Mesothelial cell of epicardium (in vitro differentiated cells): ENCODE results near the gene C22orf23. TPM values are rescaled to one million over a fixed set of nuclear protein-coding genes. Genes with fewer than 3 reads are reported as not detected.
"Not testable (repeated sequence)": the region's sequence is repeated elsewhere in the genome, so short reads cannot be mapped to it uniquely, and the experiment has no call there.

Experiments
- DNase-seq, 2 experiments: peaks; one replicate each; pipeline ENCODE4 v3.0.0; 2021; ENCODE audit warnings: low spot score in 2 of 2; ENCODE audit not compliant: unreplicated experiment in 2 of 2
- H3K27ac Mint-ChIP-seq: 2 replicates; pipeline ENCODE4 v1.8.0; 2021; ENCODE audit warnings: mixed read lengths
- H3K27me3 Mint-ChIP-seq: 2 replicates; pipeline ENCODE4 v1.8.0; 2021; ENCODE audit warnings: low read depth, mixed read lengths
- H3K36me3 Mint-ChIP-seq: 2 replicates; pipeline ENCODE4 v1.8.0; 2021; ENCODE audit warnings: mixed read lengths
- H3K4me1 Mint-ChIP-seq: 2 replicates; pipeline ENCODE4 v1.8.0; 2021; ENCODE audit warnings: mixed read lengths
- H3K4me3 Mint-ChIP-seq: 2 replicates; pipeline ENCODE4 v1.8.0; 2021; ENCODE audit warnings: mild to moderate bottlenecking, moderate library complexity, mixed read lengths
- H3K9me3 Mint-ChIP-seq: 2 replicates; pipeline ENCODE4 v1.8.0; 2021; ENCODE audit warnings: mixed read lengths
- total RNA-seq: library from RNA; stranded (reverse); gene quantifications from 3 replicates; pipeline ENCODE4 v1.2.1, GENCODE V29; 2021
- TF ChIP-seq, protein P1 (sequence below): fragments of 200-600 bp; sonication (generic); IDR thresholded peaks from one replicate; pipeline ENCODE4 v1.5.0; 2021; ENCODE audit warnings: antibody characterized with exemption; ENCODE audit not compliant: unreplicated experiment

Gene C22orf23
- total RNA-seq, 1 donor from 2014 or later = 0.40 TPM

DNA sequence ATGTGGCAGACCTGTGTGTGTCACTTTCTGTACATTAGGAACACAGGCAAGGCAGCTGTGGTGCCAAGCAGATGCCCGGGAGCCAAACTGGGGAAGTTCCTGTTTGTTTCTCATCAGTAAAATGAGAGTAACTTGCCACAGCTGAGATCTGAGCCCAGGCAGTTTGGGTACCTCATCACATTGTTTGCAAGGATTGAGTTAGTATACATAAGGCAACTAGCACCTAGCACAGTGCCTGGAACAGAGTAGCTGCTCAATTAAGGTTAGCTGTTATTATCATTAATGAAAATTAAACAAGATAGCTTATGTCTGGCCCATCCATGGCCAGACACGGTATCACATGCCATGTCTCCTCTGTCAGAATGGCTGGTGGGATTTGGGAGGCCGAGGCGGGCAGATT lies 23.1 kb upstream of the C22orf23 start:
- Mint-ChIP-seq H3K4me3 (no peak overlapping the region), H3K36me3 (peaks cover 3% of the 10 kb centered on the region), H3K9me3 (no peaks in the 10 kb centered on the region), H3K4me1 (peaks cover 7% of the 10 kb centered on the region), H3K27ac (no peak overlapping the region), H3K27me3 (peaks cover 13% of the 10 kb centered on the region)
- TF ChIP-seq, protein P1, sequence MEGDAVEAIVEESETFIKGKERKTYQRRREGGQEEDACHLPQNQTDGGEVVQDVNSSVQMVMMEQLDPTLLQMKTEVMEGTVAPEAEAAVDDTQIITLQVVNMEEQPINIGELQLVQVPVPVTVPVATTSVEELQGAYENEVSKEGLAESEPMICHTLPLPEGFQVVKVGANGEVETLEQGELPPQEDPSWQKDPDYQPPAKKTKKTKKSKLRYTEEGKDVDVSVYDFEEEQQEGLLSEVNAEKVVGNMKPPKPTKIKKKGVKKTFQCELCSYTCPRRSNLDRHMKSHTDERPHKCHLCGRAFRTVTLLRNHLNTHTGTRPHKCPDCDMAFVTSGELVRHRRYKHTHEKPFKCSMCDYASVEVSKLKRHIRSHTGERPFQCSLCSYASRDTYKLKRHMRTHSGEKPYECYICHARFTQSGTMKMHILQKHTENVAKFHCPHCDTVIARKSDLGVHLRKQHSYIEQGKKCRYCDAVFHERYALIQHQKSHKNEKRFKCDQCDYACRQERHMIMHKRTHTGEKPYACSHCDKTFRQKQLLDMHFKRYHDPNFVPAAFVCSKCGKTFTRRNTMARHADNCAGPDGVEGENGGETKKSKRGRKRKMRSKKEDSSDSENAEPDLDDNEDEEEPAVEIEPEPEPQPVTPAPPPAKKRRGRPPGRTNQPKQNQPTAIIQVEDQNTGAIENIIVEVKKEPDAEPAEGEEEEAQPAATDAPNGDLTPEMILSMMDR = no peak
- DNase-seq = no peak

DNA sequence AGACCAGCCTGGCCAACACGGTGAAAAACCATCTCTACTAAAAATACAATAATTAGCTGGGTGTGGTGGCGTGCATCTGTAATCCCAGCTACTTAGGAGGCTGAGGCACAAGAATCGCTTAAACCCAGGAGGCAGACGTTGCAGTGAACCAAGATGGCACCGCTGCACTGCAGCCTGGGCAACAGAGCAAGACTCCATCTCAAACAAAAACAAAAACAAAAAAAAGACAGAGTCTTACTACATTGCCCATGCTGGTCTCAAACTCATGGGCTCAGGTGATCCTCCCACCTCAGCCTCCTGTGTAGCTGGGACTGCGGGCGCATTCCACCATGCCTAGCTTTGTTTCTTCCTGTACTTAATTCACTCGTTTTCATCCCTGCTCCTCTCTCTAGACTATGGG lies 22.6 kb upstream of the C22orf23 start:
- not testable (repeated sequence) for H3K27ac Mint-ChIP-seq, H3K9me3 Mint-ChIP-seq, H3K36me3 Mint-ChIP-seq

DNA sequence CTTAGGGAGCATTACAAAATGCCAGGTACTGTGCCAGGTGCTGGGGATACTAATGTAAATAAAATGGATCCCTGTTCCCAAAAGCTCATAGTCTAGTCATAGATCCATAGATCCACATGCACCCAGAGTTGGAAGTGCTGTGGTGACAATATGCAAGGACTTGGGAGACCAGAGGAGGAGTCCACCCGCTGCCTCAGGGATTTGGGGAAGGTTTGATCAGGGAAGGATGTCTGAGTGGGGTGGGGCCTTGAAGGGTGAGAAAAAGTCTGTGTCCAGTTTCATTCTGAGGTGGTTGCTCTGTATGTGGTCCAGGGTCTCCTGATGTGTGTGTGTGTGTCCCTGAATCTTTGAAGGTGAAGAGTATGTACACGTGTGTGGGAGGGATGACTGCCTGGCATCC lies 21.8 kb upstream of the C22orf23 start:
- Mint-ChIP-seq H3K27me3 (peaks cover under 1% of the 10 kb centered on the region), H3K36me3 (peaks cover 3% of the 10 kb centered on the region), H3K4me1 (peaks cover 11% of the 10 kb centered on the region), H3K9me3 (no peaks in the 10 kb centered on the region), H3K27ac (no peak overlapping the region), H3K4me3 (no peak overlapping the region)
- no peak for DNase-seq
- TF ChIP-seq, protein P1 = no peak

More for the DNA sequence above, 22.6 kb upstream of the C22orf23 start:
- not testable (repeated sequence) for DNase-seq, H3K4me3 Mint-ChIP-seq, H3K27me3 Mint-ChIP-seq
- H3K4me1 Mint-ChIP-seq = peaks cover 11% of the 10 kb centered on the region

DNA sequence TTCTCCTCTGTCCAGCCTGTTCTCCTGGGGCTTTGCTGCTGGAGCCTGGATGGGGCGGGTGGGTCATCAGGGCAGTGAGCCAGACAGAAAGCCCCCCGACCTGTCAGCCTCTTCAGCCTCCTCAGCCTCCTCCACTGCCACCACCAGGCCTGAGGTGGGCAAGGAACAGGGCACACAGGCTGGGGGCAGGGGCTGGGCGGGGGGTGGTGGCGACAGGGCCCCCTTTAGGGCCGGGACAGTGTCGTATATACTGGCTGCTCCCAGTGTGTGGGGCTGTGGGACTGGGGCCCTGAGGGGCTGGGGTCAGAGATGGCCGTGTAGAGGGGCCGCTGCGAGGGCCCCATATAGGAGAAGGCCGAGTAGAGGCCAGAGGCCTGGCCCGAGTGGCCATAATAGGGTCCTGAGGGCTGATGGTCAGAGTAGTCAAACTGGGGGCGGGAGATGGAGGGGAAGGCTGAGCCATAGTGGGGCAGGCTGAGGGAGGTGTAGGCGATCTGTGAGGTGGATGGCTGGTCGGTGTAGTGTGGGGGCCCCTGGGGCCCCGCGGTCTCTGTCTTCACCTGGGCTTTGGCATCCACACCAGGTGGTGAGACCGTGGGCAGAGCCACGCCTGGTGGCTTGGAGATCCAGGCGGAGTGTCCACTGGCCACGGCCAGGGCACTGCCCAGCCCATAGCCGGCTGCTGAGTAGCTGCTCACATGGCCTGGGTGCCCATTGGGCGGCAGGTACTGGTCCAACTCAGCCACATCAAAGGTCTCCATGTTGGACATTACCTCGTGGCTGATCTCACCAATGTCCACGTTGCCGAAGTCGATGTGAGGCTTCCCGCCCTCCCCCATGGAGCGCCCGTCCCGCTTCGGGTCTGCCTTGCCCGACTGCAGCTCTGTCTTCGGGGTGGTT lies 20.1 kb upstream of the C22orf23 start:
- Mint-ChIP-seq H3K36me3 (peaks cover 11% of the 10 kb centered on the region), H3K4me3 (no peak overlapping the region), H3K4me1 (peaks cover 11% of the 10 kb centered on the region), H3K27me3 (no peaks in the 10 kb centered on the region), H3K27ac (no peak overlapping the region), H3K9me3 (no peaks in the 10 kb centered on the region)
- TF ChIP-seq, protein P1 = no peak
- DNase-seq = no peak

DNA sequence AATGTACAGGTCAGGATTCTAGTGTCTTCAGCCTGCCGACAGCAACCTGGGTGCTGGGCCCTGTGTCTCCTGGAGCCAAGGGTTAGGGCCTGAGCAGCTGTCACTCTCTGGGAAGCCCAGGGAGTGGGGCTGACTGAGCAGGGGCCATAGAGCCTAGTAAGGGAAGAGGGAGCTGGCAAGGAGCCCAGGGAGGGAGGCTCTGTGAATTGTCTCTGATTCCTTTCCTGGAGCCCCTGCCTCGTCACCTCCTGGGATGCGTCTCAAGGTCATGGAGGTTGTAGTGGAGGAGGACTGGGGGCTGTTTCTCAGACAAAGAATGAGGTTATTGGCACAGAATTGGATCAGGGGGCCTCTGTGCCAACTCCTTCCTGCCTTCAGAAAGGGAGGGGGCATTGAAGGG lies 19.1 kb upstream of the C22orf23 start:
- H3K27me3 Mint-ChIP-seq = no peaks in the 10 kb centered on the region

More for the DNA sequence above, 19.1 kb upstream of the C22orf23 start:
- peak in 1 of 2 experiments; percentile 48 for DNase-seq
- peaks cover 11% of the 10 kb centered on the region for H3K4me1 Mint-ChIP-seq
- H3K36me3 Mint-ChIP-seq = peaks cover 18% of the 10 kb centered on the region
- no peaks in the 10 kb centered on the region for H3K9me3 Mint-ChIP-seq
- H3K4me3 Mint-ChIP-seq = no peak overlapping the region
- TF ChIP-seq, protein P1 = no peak
- peak overlapping the region; percentile 47 for H3K27ac Mint-ChIP-seq
